BE2C (cell line): Measurements from ENCODE around the gene DHCR7.

Experiments used
- DNase-seq: peaks from one replicate; pipeline ENCODE4 v3.0.0-alpha.2; 2020
- H3K27me3 ChIP-seq: fragments of 250-450 bp; sonication (Bioruptor Pico); 2 replicates; pipeline ENCODE4 v1.5.1; 2020; ENCODE audit warnings: mild to moderate bottlenecking
- H3K36me3 ChIP-seq: fragments of 250-450 bp; sonication (Bioruptor Pico); 2 replicates; pipeline ENCODE4 v1.5.1; 2020; ENCODE audit warnings: mild to moderate bottlenecking
- H3K4me1 ChIP-seq: fragments of 250-450 bp; sonication (Bioruptor Pico); 2 replicates; pipeline ENCODE4 v1.5.1; 2020
- H3K4me3 ChIP-seq: 2 replicates; pipeline ENCODE4 v1.5.1; 2011; ENCODE audit warnings: low read depth, low read length
- H3K9me3 ChIP-seq: fragments of 250-450 bp; sonication (Bioruptor Pico); 2 replicates; pipeline ENCODE4 v1.5.1; 2020
- CTCF ChIP-seq: IDR thresholded peaks from 2 replicates; pipeline ENCODE4 v1.5.1; 2012; ENCODE audit warnings: mild to moderate bottlenecking, low read depth, low read length

The DHCR7 gene

GRCh38 chr11:71420455-71421241 lies 27.5 kb downstream of the DHCR7 start:
- Histone ChIP-seq H3K9me3 (no peaks in the 10 kb centered on the region), H3K4me1 (no peaks in the 10 kb centered on the region), H3K36me3 (no peaks in the 10 kb centered on the region), H3K4me3 (no peak overlapping the region), H3K27me3 (no peaks in the 10 kb centered on the region)
- peak; percentile 42 for DNase-seq
- peak; percentile 74 for TF ChIP-seq CTCF

- TF ChIP-seq CTCF = no peak
- Histone ChIP-seq H3K4me3 (no peak overlapping the region), H3K36me3 (no peaks in the 10 kb centered on the region), H3K9me3 (no peaks in the 10 kb centered on the region), H3K4me1 (no peaks in the 10 kb centered on the region), H3K27me3 (no peaks in the 10 kb centered on the region)
- no peak for DNase-seq
Measured at GRCh38 chr11:71418643-71419042, 29.6 kb downstream of the DHCR7 start.

- DNase-seq = no peak
- Histone ChIP-seq H3K9me3 (no peaks in the 10 kb centered on the region), H3K36me3 (no peaks in the 10 kb centered on the region), H3K27me3 (no peaks in the 10 kb centered on the region), H3K4me1 (no peaks in the 10 kb centered on the region), H3K4me3 (no peak overlapping the region)
- TF ChIP-seq CTCF = no peak
Measured at GRCh38 chr11:71414645-71415044, 33.5 kb downstream of the DHCR7 start.

GRCh38 chr11:71410363-71410966 lies 37.7 kb downstream of the DHCR7 start:
- TF ChIP-seq CTCF = no peak
- no peaks in the 10 kb centered on the region for H3K4me1 ChIP-seq
- no peaks in the 10 kb centered on the region for H3K36me3 ChIP-seq
- H3K27me3 ChIP-seq = no peaks in the 10 kb centered on the region
- no peak overlapping the region for H3K4me3 ChIP-seq
- no peak for DNase-seq
- H3K9me3 ChIP-seq = no peaks in the 10 kb centered on the region

GRCh38 chr11:71408826-71409225 lies 39.4 kb downstream of the DHCR7 start:
- no peak for DNase-seq
- Histone ChIP-seq H3K36me3 (no peaks in the 10 kb centered on the region), H3K4me1 (no peaks in the 10 kb centered on the region), H3K4me3 (no peak overlapping the region), H3K27me3 (no peaks in the 10 kb centered on the region), H3K9me3 (no peaks in the 10 kb centered on the region)
- TF ChIP-seq CTCF = no peak

- no peak for DNase-seq
- Histone ChIP-seq H3K9me3 (no peaks in the 10 kb centered on the region), H3K27me3 (no peaks in the 10 kb centered on the region), H3K36me3 (no peaks in the 10 kb centered on the region), H3K4me1 (no peaks in the 10 kb centered on the region), H3K4me3 (no peak overlapping the region)
- TF ChIP-seq CTCF = no peak
Measured at GRCh38 chr11:71407356-71407755, 40.8 kb downstream of the DHCR7 start.
